ENCODE data around the gene KYNU. TPM values are rescaled to one million over a fixed set of nuclear protein-coding genes. Genes with fewer than 3 reads are reported as not detected.

Gene KYNU
- total RNA-seq, 1 donor from 2014 or later: not detected

- Mint-ChIP-seq H3K27me3 (ENCODE audit: unreplicated experiment) (no peaks in the 10 kb centered on the region), H3K9me3 (ENCODE audit: unreplicated experiment) (peaks cover 1% of the 10 kb centered on the region), H3K36me3 (ENCODE audit: unreplicated experiment) (no peaks in the 10 kb centered on the region), H3K27ac (ENCODE audit: unreplicated experiment) (no peak overlapping the region), H3K4me3 (ENCODE audit: unreplicated experiment) (no peak overlapping the region), H3K4me1 (ENCODE audit: low read depth, unreplicated experiment) (no peaks in the 10 kb centered on the region)
- TF ChIP-seq CTCF (IDR thresholded peaks at IDR 0.05; ENCODE audit: partially characterized antibody, unreplicated experiment): no peak
- no peak for DNase-seq
Measured at GRCh38 chr2:142930835-142931398, 53.5 kb downstream of the KYNU start.

DNA sequence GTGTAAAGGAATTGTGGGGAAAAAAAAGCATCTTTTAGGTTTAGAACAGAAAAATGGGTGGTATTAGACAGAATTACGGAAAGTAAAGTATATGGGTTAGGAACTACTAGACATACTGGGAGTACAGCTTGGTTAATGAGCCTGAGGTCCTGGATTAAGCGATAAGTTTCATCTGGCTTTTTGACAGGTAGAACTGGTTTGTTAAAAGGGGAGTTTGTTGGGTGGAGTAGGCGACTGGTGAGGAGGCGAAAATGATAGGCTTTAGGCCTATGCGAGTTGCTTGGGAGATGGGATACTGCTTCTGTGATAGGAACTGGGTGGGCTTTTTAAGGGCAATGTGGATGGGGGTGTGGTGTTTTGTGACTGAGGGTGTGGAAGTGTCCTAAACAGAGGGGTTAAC is 56.5 kb downstream of the KYNU start:
- H3K27me3 Mint-ChIP-seq (ENCODE audit: unreplicated experiment): no peaks in the 10 kb centered on the region
- no peak for DNase-seq
- no peak overlapping the region for H3K27ac Mint-ChIP-seq (ENCODE audit: unreplicated experiment)
- no peaks in the 10 kb centered on the region for H3K4me1 Mint-ChIP-seq (ENCODE audit: low read depth, unreplicated experiment)
- no peak for TF ChIP-seq CTCF (IDR thresholded peaks at IDR 0.05; ENCODE audit: partially characterized antibody, unreplicated experiment)
- H3K36me3 Mint-ChIP-seq (ENCODE audit: unreplicated experiment): no peaks in the 10 kb centered on the region
- H3K4me3 Mint-ChIP-seq (ENCODE audit: unreplicated experiment): no peak overlapping the region
- H3K9me3 Mint-ChIP-seq (ENCODE audit: unreplicated experiment): peaks cover 1% of the 10 kb centered on the region

- no peaks in the 10 kb centered on the region for H3K36me3 Mint-ChIP-seq (ENCODE audit: unreplicated experiment)
- no peak overlapping the region for H3K4me3 Mint-ChIP-seq (ENCODE audit: unreplicated experiment)
- H3K27ac Mint-ChIP-seq (ENCODE audit: unreplicated experiment): no peak overlapping the region
- TF ChIP-seq CTCF (IDR thresholded peaks at IDR 0.05; ENCODE audit: partially characterized antibody, unreplicated experiment): no peak
- no peaks in the 10 kb centered on the region for H3K27me3 Mint-ChIP-seq (ENCODE audit: unreplicated experiment)
- H3K9me3 Mint-ChIP-seq (ENCODE audit: unreplicated experiment): no peaks in the 10 kb centered on the region
- H3K4me1 Mint-ChIP-seq (ENCODE audit: low read depth, unreplicated experiment): no peaks in the 10 kb centered on the region
- DNase-seq: no peak
Measured at GRCh38 chr2:142935563-142936089, 58.2 kb downstream of the KYNU start.

DNA sequence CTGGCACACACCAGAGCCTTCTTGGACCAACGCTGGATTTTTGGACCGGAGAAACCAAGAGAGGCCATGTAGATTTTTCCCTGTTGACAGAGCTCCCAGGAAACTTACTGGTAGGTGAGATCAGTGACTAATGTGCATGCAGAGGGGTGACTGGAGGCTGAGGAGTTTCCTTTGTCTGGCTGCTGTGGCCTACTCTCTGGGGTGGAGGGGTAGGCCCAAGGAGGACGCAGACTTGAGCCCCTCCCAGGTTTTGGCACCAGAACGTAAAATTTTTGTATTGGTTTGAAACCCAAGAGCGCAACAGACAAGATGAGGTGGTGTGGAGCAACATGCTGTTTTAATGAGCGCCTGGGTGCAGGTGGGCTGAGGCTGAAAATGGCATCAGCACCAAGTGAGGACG is 59.2 kb downstream of the KYNU start:
- DNase-seq: no peak
- TF ChIP-seq CTCF (IDR thresholded peaks at IDR 0.05; ENCODE audit: partially characterized antibody, unreplicated experiment): no peak
- Mint-ChIP-seq H3K27ac (ENCODE audit: unreplicated experiment) (no peak overlapping the region), H3K9me3 (ENCODE audit: unreplicated experiment) (no peaks in the 10 kb centered on the region), H3K4me1 (ENCODE audit: low read depth, unreplicated experiment) (no peaks in the 10 kb centered on the region), H3K4me3 (ENCODE audit: unreplicated experiment) (no peak overlapping the region), H3K27me3 (ENCODE audit: unreplicated experiment) (no peaks in the 10 kb centered on the region), H3K36me3 (ENCODE audit: unreplicated experiment) (no peaks in the 10 kb centered on the region)

GRCh38 chr2:142937347-142937746 is 59.9 kb downstream of the KYNU start:
- H3K36me3 Mint-ChIP-seq (ENCODE audit: unreplicated experiment): no peaks in the 10 kb centered on the region
- no peak overlapping the region for H3K4me3 Mint-ChIP-seq (ENCODE audit: unreplicated experiment)
- DNase-seq: no peak
- H3K27ac Mint-ChIP-seq (ENCODE audit: unreplicated experiment): no peak overlapping the region
- H3K4me1 Mint-ChIP-seq (ENCODE audit: low read depth, unreplicated experiment): no peaks in the 10 kb centered on the region
- no peak for TF ChIP-seq CTCF (IDR thresholded peaks at IDR 0.05; ENCODE audit: partially characterized antibody, unreplicated experiment)
- H3K9me3 Mint-ChIP-seq (ENCODE audit: unreplicated experiment): no peaks in the 10 kb centered on the region
- no peaks in the 10 kb centered on the region for H3K27me3 Mint-ChIP-seq (ENCODE audit: unreplicated experiment)

Measured in glutamatergic neuron (in vitro differentiated cells).